Heart right ventricle (tissue), 16 donors: Measurements from ENCODE around the gene ANKRD13D. TPM values are rescaled to one million over a fixed set of nuclear protein-coding genes. Genes with fewer than 3 reads are reported as not detected.
"Not testable (repeated sequence)": the region's sequence is repeated elsewhere in the genome, so short reads cannot be mapped to it uniquely, and the experiment has no call there.

Experiments
- ATAC-seq, 8 donors: fragments of 200-7000 bp; cut with Tn5 transposase; one replicate each; pipeline ENCODE4 v1.9.1; 2020; ENCODE audit warnings: mild to moderate bottlenecking in 8 of 8, moderate library complexity in 8 of 8, moderate number of reproducible peaks in 1 of 8
- DNase-seq, 2 donors: peaks; one replicate each; pipeline ENCODE4 v3.0.0-alpha.2; 2020
- H3K27ac ChIP-seq, 10 donors: fragments of 200-600 bp; sonication (generic) in 2 of 10; one replicate each; pipeline versions ENCODE4 v1.5.0 to v1.8.0; 2020 to 2022; ENCODE audit warnings: mild to moderate bottlenecking in 3 of 10
- H3K27me3 ChIP-seq, 7 donors: fragments of 200-600 bp; one replicate each; pipeline ENCODE4 v1.8.0; 2021 to 2022; ENCODE audit warnings: mild to moderate bottlenecking in 2 of 7
- H3K36me3 ChIP-seq, 9 donors: fragments of 200-600 bp; sonication (generic) in 1 of 9; one replicate each; pipeline versions ENCODE4 v1.5.0 to v1.8.0; 2020 to 2022; ENCODE audit warnings: mild to moderate bottlenecking in 2 of 9
- H3K4me1 ChIP-seq, 9 donors: fragments of 200-600 bp; sonication (generic) in 1 of 9; one replicate each; pipeline versions ENCODE4 v1.5.0 to v1.8.0; 2020 to 2022; ENCODE audit warnings: mild to moderate bottlenecking in 4 of 9
- H3K4me3 ChIP-seq, 10 donors: fragments of 200-600 bp; sonication (generic) in 2 of 10; one replicate each; pipeline versions ENCODE4 v1.5.0 to v1.8.0; 2020 to 2022; ENCODE audit warnings: mild to moderate bottlenecking in 7 of 10, moderate library complexity in 2 of 10
- H3K9me3 ChIP-seq, 11 donors: fragments of 200-600 bp in 10 of 11; sonication (generic) in 2 of 11; one replicate each; pipeline versions ENCODE4 v1.5.0 to v1.8.0; 2013 to 2022; ENCODE audit warnings: mild to moderate bottlenecking in 2 of 11, control low read depth in 1 of 11, moderate library complexity in 1 of 11
- CTCF ChIP-seq, 9 donors: fragments of 200-600 bp; sonication (generic) in 2 of 9; IDR thresholded peaks; one replicate each; pipeline versions ENCODE4 v1.5.0 to v1.8.0; 2021 to 2022; ENCODE audit warnings: antibody characterized with exemption in 9 of 9, mild to moderate bottlenecking in 5 of 9, moderate library complexity in 1 of 9
- WGBS, 2 donors: extraction: QIAGEN DNeasy Blood & Tissue Kit; methylation state at CpG; one replicate each; pipeline ENCODE4 v1.1.7; 2013; ENCODE audit warnings: inconsistent platforms in 1 of 2; 5-methylcytosine and 5-hydroxymethylcytosine counted together
- intact Hi-C, 10 donors: fragments of 100-400 bp; cut with DNase I; formaldehyde crosslinking; loops; one replicate each; pipeline versions ENCODE4 v1.11.1 to v1.14.2; 2022
- polyA plus RNA-seq, 2 donors: library from polyadenylated mRNA; stranded (reverse); fragments of 200-250 nt; gene quantifications; one replicate each; pipeline ENCODE4 v1.2.3, GENCODE V29; 2013
- total RNA-seq, 10 donors: library from RNA; stranded (reverse); fragmentation: NEBNext Ultra II Directional in 3 of 10; extraction: Animal tissue kit (Norgen Biotek cat#: 25700) in 3 of 10; gene quantifications; one replicate each; pipeline versions ENCODE4 v1.2.1 to v1.2.4, GENCODE V29; 2021 to 2023
- donor health status: Arrhythmogenic right ventricular cardiomyopathy.
- donor health status: ischemic (EF 13 %, LVEDD 7.1; RV severe dilation, severe dysfunction).
- donor health status: healthy with polysubstance abuse.
- donor health status: DM: no; HTN: yes; CAD: no.
- donor health status: DM: no; HTN: no; CAD: no.
- donor health status: ischemic (EF 25% LVEDD 6.9; RV normal size, moderate dysfunction).
- donor health status: ischemic (EF 25% LVEDD 5.7; RV mildly dilated, moderate dysfunction).
- donor health status: healthy.
- donor health status: DM: yes; HTN: yes; CAD: no.
- donor health status: Ischemic cardiomyopathy.
- donor health status: ischemic (EF 35%, LVEDD 5.7; RV mildly dilated, moderate dysfunction).
- donor health status: nonischemic (EF 11% LVEDD 7.7; RV severe dilation, severe dysfunction).
- donor health status: DM: yes; HTN: yes; CAD: no.
- donor health status: PGD.
- donor health status: ischemic (EF 29% LVEDD 5.4; RV normal size, mild dysfunction).
- donor health status: nonischemic (EF 23%, LVEDD 6.1; RV moderate dilation, normal function).

Gene ANKRD13D
- total and polyA plus RNA-seq, 12 donors = 7.9 to 39.4 (median 13.3) TPM

GRCh38 chr11:67256477-67257135 lies 32.5 kb upstream of the ANKRD13D start:
- intact Hi-C loops = no loop called here
- H3K36me3 ChIP-seq = peaks cover 6 to 66% (median 48%) of the 10 kb centered on the region in 9 donors
- ATAC-seq = no peak

GRCh38 chr11:67260406-67260805 lies 28.7 kb upstream of the ANKRD13D start:
- intact Hi-C loops = loop anchor here in 2 of 10 donors (5.0 to 10.0 kb wide), 2 partner anchors 122 to 124 kb away; no protein-coding TSS in a partner anchor

More at GRCh38 chr11:67256477-67257135, 32.5 kb upstream of the ANKRD13D start:
- Histone ChIP-seq H3K9me3 (no peaks in the 10 kb centered on the region), H3K27me3 (no peaks in the 10 kb centered on the region), H3K4me1 (peaks cover 0 to 37% (median 7%) of the 10 kb centered on the region in 9 donors), H3K27ac (no peak overlapping the region), H3K4me3 (no peak overlapping the region)
- WGBS, 2 donors = 75% methylated on average over 5 of the region's 5 CpGs
- DNase-seq = no peak
- no peak for TF ChIP-seq CTCF (IDR thresholded peaks at IDR 0.05)

GRCh38 chr11:67260885-67261639 lies 28.0 kb upstream of the ANKRD13D start:
- peak in 6 of 8 donors; percentile 9 to 43 (median 34) for ATAC-seq

More at GRCh38 chr11:67260406-67260805, 28.7 kb upstream of the ANKRD13D start:
- ATAC-seq = no peak
- no peak overlapping the region for H3K27ac ChIP-seq
- H3K9me3 ChIP-seq = no peaks in the 10 kb centered on the region
- 80 to 86% methylated on average over 6 of the region's 6 CpGs for WGBS, 2 donors
- no peak overlapping the region for H3K4me3 ChIP-seq
- DNase-seq = no peak
- H3K36me3 ChIP-seq = peaks cover 0 to 28% (median 10%) of the 10 kb centered on the region in 9 donors
- no peaks in the 10 kb centered on the region for H3K27me3 ChIP-seq
- peaks cover 0 to 39% (median 22%) of the 10 kb centered on the region in 9 donors for H3K4me1 ChIP-seq
- no peak for TF ChIP-seq CTCF (IDR thresholded peaks at IDR 0.05)

GRCh38 chr11:67261640-67261945 lies 27.5 kb upstream of the ANKRD13D start:
- no peaks in the 10 kb centered on the region for H3K9me3 ChIP-seq
- ATAC-seq (no peak), DNase-seq (no peak)
- peak overlapping the region in 9 of 10 donors; percentile 3 to 54 (median 43) for H3K4me3 ChIP-seq
- 9 to 13% methylated on average over 18 of the region's 18 CpGs for WGBS, 2 donors
- peaks cover 0 to 47% (median 29%) of the 10 kb centered on the region in 9 donors for H3K4me1 ChIP-seq
- peaks cover 0 to 16% (median 4%) of the 10 kb centered on the region in 9 donors for H3K36me3 ChIP-seq
- H3K27ac ChIP-seq = peak overlapping the region in 1 of 10 donors; percentile 15
- TF ChIP-seq CTCF (IDR thresholded peaks at IDR 0.05) = peak in 3 of 9 donors; percentile 11 to 21 (median 16)
- intact Hi-C loops = loop anchor here in 2 of 10 donors (5.0 to 10.0 kb wide), 2 partner anchors 121 to 123 kb away; no protein-coding TSS in a partner anchor
- no peaks in the 10 kb centered on the region for H3K27me3 ChIP-seq

More at GRCh38 chr11:67260885-67261639, 28.0 kb upstream of the ANKRD13D start:
- peak in 1 of 2 donors; percentile 80 for DNase-seq
- peak overlapping the region in 1 of 10 donors; percentile 15 for H3K27ac ChIP-seq
- H3K4me3 ChIP-seq = peak overlapping the region in 9 of 10 donors; percentile 3 to 54 (median 43)
- peaks cover 0 to 46% (median 29%) of the 10 kb centered on the region in 9 donors for H3K4me1 ChIP-seq
- not testable (repeated sequence) for H3K9me3 ChIP-seq, H3K27me3 ChIP-seq
- peaks cover 0 to 21% (median 4%) of the 10 kb centered on the region in 9 donors for H3K36me3 ChIP-seq
- WGBS, 2 donors = 32 to 33% methylated on average over 50 of the region's 50 CpGs
- intact Hi-C loops = loop anchor here in 2 of 10 donors (5.0 to 10.0 kb wide), 2 partner anchors 121 to 124 kb away; no protein-coding TSS in a partner anchor
